ENCODE data around the gene C1orf116. TPM values are rescaled to one million over a fixed set of nuclear protein-coding genes. Genes with fewer than 3 reads are reported as not detected.

C1orf116 gene
- total RNA-seq, 4 donors from 2014 or later = 0.13 to 0.16 TPM; not detected in 2

GRCh38 chr1:207039380-207040180 is 7.0 kb upstream of the C1orf116 start:
- ATAC-seq (ENCODE audit: low FRiP score) = no peak
- no peak for DNase-seq (ENCODE audit: low spot score)
- TF ChIP-seq CTCF (IDR thresholded peaks at IDR 0.05) = no peak

GRCh38 chr1:207036865-207037264 is 4.3 kb upstream of the C1orf116 start:
- TF ChIP-seq CTCF (IDR thresholded peaks at IDR 0.05) = no peak
- ATAC-seq (ENCODE audit: low FRiP score) = no peak

GRCh38 chr1:207035877-207036551 is 3.5 kb upstream of the C1orf116 start:
- ATAC-seq (ENCODE audit: low FRiP score) (no peak), DNase-seq (ENCODE audit: low spot score) (no peak)
- TF ChIP-seq CTCF (IDR thresholded peaks at IDR 0.05) = no peak

More at GRCh38 chr1:207036865-207037264, 4.3 kb upstream of the C1orf116 start:
- no peak for DNase-seq (ENCODE audit: low spot score)

DNA sequence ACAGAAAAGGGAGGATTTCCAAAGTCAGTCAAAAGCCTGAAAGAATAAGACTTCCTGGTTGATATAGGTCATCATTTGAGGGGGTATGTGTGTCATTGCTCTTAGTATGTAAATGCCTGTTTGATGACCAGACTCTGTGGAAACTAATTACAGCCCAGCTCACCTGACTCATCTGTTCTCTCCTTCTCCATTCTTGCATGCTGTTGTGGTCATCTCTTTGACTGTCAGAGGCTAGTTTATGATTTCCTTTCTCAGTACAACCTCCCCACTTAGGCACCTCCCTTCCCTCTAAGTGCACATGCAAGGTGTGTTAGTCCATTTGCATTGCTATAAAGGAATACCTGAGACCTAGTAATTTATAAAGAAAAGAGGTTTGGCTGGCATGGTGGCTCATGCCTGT is 2.4 kb upstream of the C1orf116 start:
- no peak for TF ChIP-seq CTCF (IDR thresholded peaks at IDR 0.05)
- DNase-seq (ENCODE audit: low spot score) (no peak), ATAC-seq (ENCODE audit: low FRiP score) (no peak)

GRCh38 chr1:207034208-207034607 is 1.7 kb upstream of the C1orf116 start:
- no peak for TF ChIP-seq CTCF (IDR thresholded peaks at IDR 0.05)
- ATAC-seq (ENCODE audit: low FRiP score) (no peak), DNase-seq (ENCODE audit: low spot score) (no peak)

GRCh38 chr1:207033302-207033701 is 746 bp upstream of the C1orf116 start:
- TF ChIP-seq CTCF (IDR thresholded peaks at IDR 0.05) = no peak
- no peak for DNase-seq (ENCODE audit: low spot score)
- no peak for ATAC-seq (ENCODE audit: low FRiP score)

Measured in omental fat pad (tissue), 4 donors.